Loucy (cell line): Measurements from ENCODE around the gene SPATA13.
"Not testable (repeated sequence)": the region's sequence is repeated elsewhere in the genome, so short reads cannot be mapped to it uniquely, and the experiment has no call there.

ENCODE experiments used
- EZH2phosphoT487 ChIP-seq: fragments of 200-600 bp; IDR thresholded peaks from 2 replicates; pipeline ENCODE4 v1.6.1; 2018; ENCODE audit warnings: antibody characterized with exemption, mild to moderate bottlenecking, moderate library complexity, borderline replicate concordance
- TF ChIP-seq, protein P1 (sequence below): fragments of 200-600 bp; sonication (generic); conservative IDR thresholded peaks from 2 replicates; pipeline ENCODE4 v1.5.1; 2014; ENCODE audit warnings: mild to moderate bottlenecking, antibody characterized with exemption, low read length

DNA sequence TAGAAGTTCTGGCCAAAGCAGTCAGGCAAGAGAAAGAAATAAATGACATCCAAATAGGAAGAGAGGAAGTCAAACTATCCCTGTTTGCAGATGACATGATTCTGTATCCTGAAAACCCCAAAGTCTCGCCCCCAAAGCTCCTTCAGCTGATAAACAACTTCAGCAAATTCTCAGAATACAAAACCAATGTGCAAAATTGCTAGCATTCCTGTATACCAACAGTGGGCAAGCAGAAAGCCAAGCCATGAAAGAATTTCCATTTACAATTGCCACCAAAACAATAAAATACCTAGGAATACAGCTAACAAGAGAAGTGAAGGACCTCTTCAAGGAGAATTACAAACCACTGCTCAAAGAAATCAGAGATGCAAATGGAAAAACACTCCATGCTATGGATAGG is 44.6 kb downstream of the SPATA13 start:
- TF ChIP-seq, protein P1, sequence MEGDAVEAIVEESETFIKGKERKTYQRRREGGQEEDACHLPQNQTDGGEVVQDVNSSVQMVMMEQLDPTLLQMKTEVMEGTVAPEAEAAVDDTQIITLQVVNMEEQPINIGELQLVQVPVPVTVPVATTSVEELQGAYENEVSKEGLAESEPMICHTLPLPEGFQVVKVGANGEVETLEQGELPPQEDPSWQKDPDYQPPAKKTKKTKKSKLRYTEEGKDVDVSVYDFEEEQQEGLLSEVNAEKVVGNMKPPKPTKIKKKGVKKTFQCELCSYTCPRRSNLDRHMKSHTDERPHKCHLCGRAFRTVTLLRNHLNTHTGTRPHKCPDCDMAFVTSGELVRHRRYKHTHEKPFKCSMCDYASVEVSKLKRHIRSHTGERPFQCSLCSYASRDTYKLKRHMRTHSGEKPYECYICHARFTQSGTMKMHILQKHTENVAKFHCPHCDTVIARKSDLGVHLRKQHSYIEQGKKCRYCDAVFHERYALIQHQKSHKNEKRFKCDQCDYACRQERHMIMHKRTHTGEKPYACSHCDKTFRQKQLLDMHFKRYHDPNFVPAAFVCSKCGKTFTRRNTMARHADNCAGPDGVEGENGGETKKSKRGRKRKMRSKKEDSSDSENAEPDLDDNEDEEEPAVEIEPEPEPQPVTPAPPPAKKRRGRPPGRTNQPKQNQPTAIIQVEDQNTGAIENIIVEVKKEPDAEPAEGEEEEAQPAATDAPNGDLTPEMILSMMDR: not testable (repeated sequence)
- not testable (repeated sequence) for TF ChIP-seq EZH2phosphoT487
